Measurements from ENCODE around the gene PHLDA1. TPM values are rescaled to one million over a fixed set of nuclear protein-coding genes. Genes with fewer than 3 reads are reported as not detected.

Gene PHLDA1
- total and polyA plus RNA-seq, 10 donors, result 2.2 to 44.4 (median 20.6) TPM

GRCh38 chr12:76010732-76011458, 20.7 kb downstream of the PHLDA1 start:
- Histone ChIP-seq H3K27ac (peak overlapping the region in 3 of 8 donors; percentile 22 to 42 (median 30)), H3K36me3 (no peaks in the 10 kb centered on the region), H3K27me3 (replicated peaks in 1 of 7) (no peaks in the 10 kb centered on the region), H3K9me3 (no peaks in the 10 kb centered on the region), H3K4me3 (no peak overlapping the region), H3K4me1 (no peaks in the 10 kb centered on the region)
- intact Hi-C loops (cut with DNase I; ENCODE audit: low total_unique reads), result no loop called here
- TF ChIP-seq CTCF (IDR thresholded peaks at IDR 0.05 in 8 of 11, conservative IDR thresholded peaks at IDR 0.05 in 3 of 11) (no peak), POLR2AphosphoS5 (IDR thresholded peaks at IDR 0.05) (no peak), POLR2A (IDR thresholded peaks at IDR 0.05) (no peak)
- 83 to 87% (median 85%) methylated on average over 6 of the region's 6 CpGs for WGBS, 5 donors
- DNase-seq, result no peak

GRCh38 chr12:76008428-76008827, 23.1 kb downstream of the PHLDA1 start:
- 94 to 99% (median 98%) methylated on average over 3 of the region's 3 CpGs for WGBS, 5 donors
- Histone ChIP-seq H3K27ac (no peak overlapping the region), H3K9me3 (no peaks in the 10 kb centered on the region), H3K4me3 (no peak overlapping the region), H3K36me3 (no peaks in the 10 kb centered on the region), H3K4me1 (no peaks in the 10 kb centered on the region), H3K27me3 (replicated peaks in 1 of 7) (no peaks in the 10 kb centered on the region)
- no peak for TF ChIP-seq POLR2AphosphoS5 (IDR thresholded peaks at IDR 0.05)
- TF ChIP-seq POLR2A (IDR thresholded peaks at IDR 0.05), result no peak
- no peak for TF ChIP-seq CTCF (IDR thresholded peaks at IDR 0.05 in 8 of 11, conservative IDR thresholded peaks at IDR 0.05 in 3 of 11)
- DNase-seq, result no peak
- intact Hi-C loops (cut with DNase I; ENCODE audit: low total_unique reads), result no loop called here

GRCh38 chr12:76007640-76008039, 23.9 kb downstream of the PHLDA1 start:
- 85 to 92% (median 90%) methylated on average over 8 of the region's 8 CpGs for WGBS, 5 donors
- TF ChIP-seq CTCF (IDR thresholded peaks at IDR 0.05 in 8 of 11, conservative IDR thresholded peaks at IDR 0.05 in 3 of 11), result no peak
- TF ChIP-seq POLR2A (IDR thresholded peaks at IDR 0.05), result no peak
- TF ChIP-seq POLR2AphosphoS5 (IDR thresholded peaks at IDR 0.05), result no peak
- DNase-seq, result no peak
- no peak overlapping the region for H3K27ac ChIP-seq
- no peaks in the 10 kb centered on the region for H3K4me1 ChIP-seq
- no peaks in the 10 kb centered on the region for H3K27me3 ChIP-seq (replicated peaks in 1 of 7)
- no peaks in the 10 kb centered on the region for H3K9me3 ChIP-seq
- H3K4me3 ChIP-seq, result no peak overlapping the region
- no peaks in the 10 kb centered on the region for H3K36me3 ChIP-seq
- intact Hi-C loops (cut with DNase I; ENCODE audit: low total_unique reads), result no loop called here

DNA sequence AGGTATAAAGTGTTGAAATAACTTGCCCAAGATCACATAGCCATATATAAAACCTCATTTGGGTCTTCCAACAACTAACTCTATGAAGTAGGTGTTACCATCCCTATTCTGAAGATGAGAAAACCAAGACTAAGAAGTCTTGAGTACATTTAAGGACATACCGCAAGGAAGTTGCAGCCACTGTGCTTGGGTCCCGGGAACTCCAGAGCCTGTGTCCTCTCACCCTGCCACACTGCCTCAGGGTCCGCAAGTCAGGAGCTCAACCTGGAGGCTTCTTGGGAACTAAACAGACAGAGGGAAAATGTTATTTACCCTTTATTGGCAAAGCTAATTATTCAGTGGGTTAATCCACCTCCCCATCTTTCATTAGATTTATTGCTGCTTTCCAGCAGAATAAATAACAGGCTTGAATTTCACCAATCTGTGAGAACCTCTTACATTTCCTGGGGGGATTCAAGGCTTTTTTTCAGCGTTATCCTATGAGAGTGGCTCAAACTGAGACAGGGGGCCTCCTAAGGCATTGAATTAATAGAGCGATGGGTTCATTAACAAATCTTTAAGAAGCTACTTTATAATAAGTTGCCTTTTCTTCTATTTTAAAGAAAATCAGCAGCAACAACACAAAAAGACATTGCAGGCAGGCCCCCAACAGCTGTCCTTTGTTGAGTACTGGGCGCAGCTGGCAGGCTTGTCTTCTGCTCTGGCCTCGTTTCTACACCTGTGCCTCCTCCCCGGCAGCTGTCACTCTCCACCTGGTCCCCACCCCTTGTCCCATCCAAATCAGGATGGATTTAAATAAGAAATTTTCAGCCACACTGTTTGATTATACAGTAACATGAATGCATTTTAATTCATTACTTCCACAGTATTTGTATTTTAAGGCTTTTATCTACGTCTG, 25.3 kb downstream of the PHLDA1 start:
- no peak for DNase-seq
- H3K36me3 ChIP-seq, result no peaks in the 10 kb centered on the region
- H3K27ac ChIP-seq, result no peak overlapping the region
- H3K9me3 ChIP-seq, result no peaks in the 10 kb centered on the region
- no peak overlapping the region for H3K4me3 ChIP-seq
- TF ChIP-seq POLR2A (IDR thresholded peaks at IDR 0.05) (no peak), POLR2AphosphoS5 (IDR thresholded peaks at IDR 0.05) (no peak), CTCF (IDR thresholded peaks at IDR 0.05 in 8 of 11, conservative IDR thresholded peaks at IDR 0.05 in 3 of 11) (no peak)
- 87 to 93% (median 91%) methylated on average over 9 of the region's 9 CpGs for WGBS, 5 donors
- intact Hi-C loops (cut with DNase I; ENCODE audit: low total_unique reads), result no loop called here
- no peaks in the 10 kb centered on the region for H3K4me1 ChIP-seq
- H3K27me3 ChIP-seq (replicated peaks in 1 of 7), result no peaks in the 10 kb centered on the region
